K562 (cell line): ENCODE data around the gene CD3D. TPM values are rescaled to one million over a fixed set of nuclear protein-coding genes. Genes with fewer than 3 reads are reported as not detected.

Experiments used
- ARID1B ChIP-seq: fragments of 450-650 bp; IDR thresholded peaks from 2 replicates; pipeline ENCODE4 v1.6.1; 2016; ENCODE audit warnings: antibody characterized with exemption, mild to moderate bottlenecking, inconsistent platforms
- BHLHE40 ChIP-seq: IDR thresholded peaks from 2 replicates; pipeline ENCODE4 v1.6.1; 2011; ENCODE audit warnings: low read length, improper control_type of control experiment
- ELF4 ChIP-seq: fragments of 450-650 bp; formaldehyde crosslinking; IDR thresholded peaks from 2 replicates; pipeline ENCODE4 v1.4.0; 2022; ENCODE audit warnings: missing genetic modification characterization
- ERF ChIP-seq: fragments of 450-650 bp; formaldehyde crosslinking; IDR thresholded peaks from 2 replicates; pipeline ENCODE4 v1.4.0; 2020; ENCODE audit warnings: mild to moderate bottlenecking, mixed read lengths
- ETV5 ChIP-seq: sonication (generic); formaldehyde crosslinking; IDR thresholded peaks from 2 replicates; pipeline ENCODE4 v1.4.0; 2020; ENCODE audit warnings: low read depth, mild to moderate bottlenecking, missing genetic modification reagents
- FOS ChIP-seq: IDR thresholded peaks from 3 replicates; pipeline ENCODE4 v1.6.1; 2011; ENCODE audit not compliant: insufficient read length; ENCODE audit errors: extremely low read depth
- FOXK1 ChIP-seq: sonication (generic); formaldehyde crosslinking; IDR thresholded peaks from 2 replicates; pipeline ENCODE4 v1.8.0; 2022; ENCODE audit warnings: missing genetic modification reagents, mild to moderate bottlenecking, borderline replicate concordance
- GABPA ChIP-seq: fragments of 200-800 bp; sonication (Bioruptor generic); conservative IDR thresholded peaks from 2 replicates; pipeline ENCODE4 v1.6.1; 2016; ENCODE audit warnings: low read depth, missing genetic modification characterization, missing compliant biosample characterization
- HBP1 ChIP-seq: fragments of 450-650 bp; formaldehyde crosslinking; IDR thresholded peaks from 2 replicates; pipeline ENCODE4 v1.4.0; 2022; ENCODE audit warnings: missing genetic modification characterization
- KDM5B ChIP-seq: fragments of 200-600 bp; sonication (generic); IDR thresholded peaks from 2 replicates; pipeline ENCODE4 v1.6.1; 2012; ENCODE audit warnings: low read depth, mild to moderate bottlenecking, moderate library complexity, low read length, control low read depth, inconsistent platforms; ENCODE audit not compliant: insufficient replicate concordance
- PHB ChIP-seq: fragments of 250-450 bp; sonication (Bioruptor Pico); IDR thresholded peaks from 2 replicates; pipeline ENCODE4 v1.5.0; 2021
- RAD21 ChIP-seq, 2 experiments: fragments of 250-450 bp in 1 of 2; fragments of 450-650 bp in 1 of 2; sonication (Bioruptor Pico) in 1 of 2; formaldehyde crosslinking in 1 of 2; IDR thresholded peaks in 1 of 2; conservative IDR thresholded peaks in 1 of 2; 2 replicates each; pipeline versions ENCODE4 v1.4.0 to v1.8.0; 2020 to 2022; ENCODE audit warnings: mild to moderate bottlenecking in 2 of 2, moderate library complexity in 1 of 2
- RBBP5 ChIP-seq: fragments of 200-600 bp; sonication (generic); IDR thresholded peaks from 2 replicates; pipeline ENCODE4 v1.6.1; 2012; ENCODE audit warnings: borderline replicate concordance, mild to moderate bottlenecking, low read length, control low read depth, inconsistent platforms; ENCODE audit not compliant: insufficient read depth, poor library complexity, severe bottlenecking
- RBFOX2 ChIP-seq: fragments of 200-400 bp; formaldehyde crosslinking; IDR thresholded peaks from 2 replicates; pipeline ENCODE4 v1.6.1; 2017; ENCODE audit warnings: low read depth, mild to moderate bottlenecking, low read length, moderate library complexity
- RUNX1 ChIP-seq: sonication (generic); IDR thresholded peaks from 2 replicates; pipeline ENCODE4 v1.6.1; 2016; ENCODE audit warnings: antibody characterized with exemption, low read depth
- SOX6 ChIP-seq: fragments of 450-650 bp; IDR thresholded peaks from 2 replicates; pipeline ENCODE4 v1.6.1; 2014; ENCODE audit warnings: mild to moderate bottlenecking
- TFAP4 ChIP-seq: sonication (generic); formaldehyde crosslinking; IDR thresholded peaks from 2 replicates; pipeline ENCODE4 v1.8.0; 2022; ENCODE audit warnings: missing genetic modification reagents, mild to moderate bottlenecking, moderate library complexity, borderline replicate concordance
- USF2 ChIP-seq: sonication (generic); formaldehyde crosslinking; IDR thresholded peaks from 2 replicates; pipeline ENCODE4 v1.5.0; 2020; ENCODE audit warnings: missing genetic modification reagents
- ZBTB2 ChIP-seq: fragments of 450-650 bp; IDR thresholded peaks from 2 replicates; pipeline ENCODE4 v1.6.1; 2016; ENCODE audit warnings: antibody characterized with exemption
- ZNF639 ChIP-seq, 2 experiments: fragments of 200-800 bp in 1 of 2; sonication (Bioruptor generic) in 1 of 2; sonication (generic) in 1 of 2; formaldehyde crosslinking in 1 of 2; IDR thresholded peaks in 1 of 2; conservative IDR thresholded peaks in 1 of 2; 2 replicates each; pipeline versions ENCODE4 v1.5.0 to v1.6.1; 2016 to 2020; ENCODE audit warnings: missing compliant biosample characterization in 1 of 2, missing genetic modification characterization in 1 of 2, missing genetic modification reagents in 1 of 2
- polyA plus RNA-seq, 8 experiments: library from polyadenylated mRNA; depleted of rRNA in 4 of 8; stranded (reverse) in 5 of 8; unstranded in 3 of 8; fragments of >200 nt; fragmentation: Nextera tagmentation in 2 of 8; fragmentation: Illumina TruSeq in 1 of 8; extraction: Ambion mirVana in 2 of 8; extraction: Trizol in 1 of 8; gene quantifications; 2 replicates each; pipeline versions ENCODE4 v1.2.1 to v1.2.3, GENCODE V29; 2011 to 2014; ENCODE audit warnings: inconsistent platforms in 1 of 8, missing spikeins in 1 of 8
- total RNA-seq, 7 experiments: library from RNA; depleted of rRNA in 6 of 7; stranded (reverse); fragments of >200 nt in 6 of 7; fragmentation: Illumina TruSeq in 2 of 7; extraction: Trizol in 2 of 7; gene quantifications; 2 replicates each; pipeline versions ENCODE4 v1.2.1 to v1.2.3, GENCODE V29; 2011 to 2021; ENCODE audit warnings: low replicate concordance in 1 of 7

CD3D gene
- total and polyA plus RNA-seq, 9 of the 15 experiments (the other 6 are each of a cell fraction or from before 2014, with no cell fraction given) = 36.2 to 238 (median 67.1) TPM

GRCh38 chr11:118342503-118343161 lies at the start of gene CD3D (continued):
- TF ChIP-seq FOXK1 (CRISPR knock-in tag) (no peak), ZNF639 (CRISPR knock-in tag; conservative IDR thresholded peaks at IDR 0.05 in 1 of 2, IDR thresholded peaks at IDR 0.05 in 1 of 2) (0 out of 4 replicates have a peak, but pooled peaks of 1 of the 2 experiments have one; percentile 38), ERF (CRISPR knock-in tag) (no peak), GABPA (tag) (peak; percentile 61), USF2 (no peak), PHB (CRISPR knock-in tag) (0 out of 2 replicates have a peak, but pooled peaks have one; percentile 29), FOS (peak; percentile 32), ELF4 (no peak), RBBP5 (peak; percentile 55), ARID1B (peak; percentile 81), ETV5 (CRISPR knock-in tag) (peak; percentile 96), RUNX1 (no peak), KDM5B (peak; percentile 42), BHLHE40 (peak; percentile 75; the same call in 1 of the 2 replicates), ZBTB2 (peak; percentile 64; the same call in 1 of the 2 replicates), TFAP4 (peak; percentile 7; the same call in 1 of the 2 replicates), HBP1 (CRISPR knock-in tag) (peak; percentile 43; the same call in 1 of the 2 replicates), RAD21 (CRISPR knock-in tag; conservative IDR thresholded peaks at IDR 0.05 in 1 of 2, IDR thresholded peaks at IDR 0.05 in 1 of 2) (peak in 1 of 2 experiments; percentile 22; a peak in 1 of 4 replicates), SOX6 (peak; percentile 41; the same call in 1 of the 2 replicates), RBFOX2 (0 out of 2 replicates have a peak, but pooled peaks have one; percentile 15)
